ENCODE measurements around the gene AP1S1.

Gene AP1S1

DNA sequence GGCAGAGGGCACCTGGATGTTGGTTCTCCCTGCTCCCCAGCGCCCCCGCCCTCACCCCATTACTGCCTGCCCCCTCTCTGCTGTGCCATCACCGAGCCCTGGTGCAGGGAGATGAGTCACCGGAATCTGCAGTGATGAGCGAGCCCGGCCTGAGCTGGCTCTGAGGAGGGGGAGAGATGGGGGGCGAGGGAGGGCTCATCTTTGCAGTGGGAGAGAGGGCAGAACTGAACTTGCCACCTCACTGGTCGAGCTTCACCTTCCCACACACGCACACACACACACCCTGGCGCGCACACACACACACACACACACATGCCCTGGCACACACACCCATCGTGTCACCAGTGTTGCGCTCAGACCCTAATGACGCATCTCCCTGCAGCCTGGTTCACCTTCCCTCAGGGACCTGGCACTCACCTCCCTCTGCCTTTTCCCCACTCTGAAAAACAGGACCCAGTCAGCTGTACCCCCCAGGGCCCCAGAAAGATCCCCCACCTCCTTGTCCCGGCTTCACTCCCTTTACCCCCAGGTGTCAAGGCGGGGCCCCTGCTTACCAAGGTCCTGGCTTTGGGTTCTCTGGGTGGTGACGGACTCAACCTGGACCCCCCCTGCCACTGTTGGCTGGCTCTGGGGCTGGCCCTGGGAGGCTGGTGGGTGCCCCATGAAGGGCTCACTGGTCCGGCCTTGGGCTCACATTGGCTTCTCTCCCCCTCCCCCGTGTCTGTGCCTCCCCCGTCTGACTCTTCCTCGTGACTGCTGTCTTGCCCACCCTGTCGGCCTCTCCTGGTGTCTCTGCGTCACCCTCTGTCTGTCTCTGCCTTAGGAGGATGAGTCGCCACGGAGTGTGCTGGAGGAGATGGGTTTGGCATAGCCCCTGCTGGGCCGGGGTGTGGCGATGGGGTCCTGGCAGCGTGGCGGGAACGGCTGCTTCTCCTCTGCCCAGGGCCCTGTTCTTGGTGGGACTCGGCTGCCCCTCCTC lies 5.7 kb downstream of the AP1S1 start:
- no peak for DNase-seq (ENCODE audit: low read depth)

DNA sequence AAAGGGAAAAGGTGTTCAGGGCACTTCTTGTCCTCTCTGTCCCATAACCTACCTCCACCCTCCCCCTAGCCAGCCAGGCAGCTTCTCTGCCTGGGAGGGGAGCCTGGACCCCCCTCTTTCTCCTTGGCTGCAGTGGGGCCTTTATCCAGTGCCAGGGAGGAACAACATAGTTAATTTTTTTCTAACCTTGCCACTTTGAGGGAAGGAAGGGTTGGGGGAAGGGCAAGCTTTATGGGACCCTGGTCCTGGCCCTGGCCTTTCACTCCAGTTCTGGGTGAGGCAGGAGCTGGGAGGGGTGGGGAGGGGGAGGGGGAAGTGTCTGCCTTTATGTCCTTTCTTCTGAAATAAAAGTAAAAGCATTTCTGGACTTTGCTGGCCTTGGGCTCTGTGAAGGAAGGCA lies 6.6 kb downstream of the AP1S1 start:
- no peak for DNase-seq (ENCODE audit: low read depth)

DNA sequence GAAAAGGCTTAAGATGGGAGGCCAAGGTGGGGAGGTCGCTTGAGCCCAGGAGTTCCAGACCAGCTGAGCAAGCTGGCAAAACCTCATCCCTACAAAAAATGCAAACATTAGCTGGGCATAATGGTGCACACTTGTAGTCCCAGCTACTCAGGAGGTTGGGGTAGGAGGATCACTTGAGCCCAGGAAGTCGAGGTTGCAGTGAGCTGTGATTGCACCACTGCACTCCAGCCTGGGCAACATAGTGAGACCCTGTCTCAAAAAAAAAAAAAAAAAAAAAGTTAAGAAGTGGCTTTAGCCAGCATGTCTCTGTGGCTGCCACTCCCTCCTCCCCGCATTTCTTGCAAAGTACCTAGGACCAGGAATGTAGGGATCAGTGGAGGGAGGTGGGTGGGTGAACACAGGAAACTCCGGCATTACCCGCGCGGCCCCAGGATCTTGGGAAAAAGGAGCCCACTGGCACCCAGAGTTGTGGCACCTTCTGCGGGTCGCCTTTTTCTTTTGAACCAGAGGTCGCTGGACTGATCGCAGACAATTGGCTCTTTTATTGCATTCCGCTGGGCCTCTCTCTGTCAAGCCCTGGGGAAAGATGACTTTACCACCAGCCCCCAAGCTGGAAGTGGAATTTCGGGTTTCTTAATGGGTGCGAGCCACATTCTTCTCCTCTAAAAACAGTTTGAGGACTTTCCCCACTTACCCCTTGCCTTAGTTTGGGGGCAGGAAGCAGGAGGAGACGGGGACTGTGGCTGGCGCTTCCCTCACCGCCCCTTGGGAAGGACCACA lies 7.6 kb downstream of the AP1S1 start:
- DNase-seq (ENCODE audit: low read depth): no peak

DNA sequence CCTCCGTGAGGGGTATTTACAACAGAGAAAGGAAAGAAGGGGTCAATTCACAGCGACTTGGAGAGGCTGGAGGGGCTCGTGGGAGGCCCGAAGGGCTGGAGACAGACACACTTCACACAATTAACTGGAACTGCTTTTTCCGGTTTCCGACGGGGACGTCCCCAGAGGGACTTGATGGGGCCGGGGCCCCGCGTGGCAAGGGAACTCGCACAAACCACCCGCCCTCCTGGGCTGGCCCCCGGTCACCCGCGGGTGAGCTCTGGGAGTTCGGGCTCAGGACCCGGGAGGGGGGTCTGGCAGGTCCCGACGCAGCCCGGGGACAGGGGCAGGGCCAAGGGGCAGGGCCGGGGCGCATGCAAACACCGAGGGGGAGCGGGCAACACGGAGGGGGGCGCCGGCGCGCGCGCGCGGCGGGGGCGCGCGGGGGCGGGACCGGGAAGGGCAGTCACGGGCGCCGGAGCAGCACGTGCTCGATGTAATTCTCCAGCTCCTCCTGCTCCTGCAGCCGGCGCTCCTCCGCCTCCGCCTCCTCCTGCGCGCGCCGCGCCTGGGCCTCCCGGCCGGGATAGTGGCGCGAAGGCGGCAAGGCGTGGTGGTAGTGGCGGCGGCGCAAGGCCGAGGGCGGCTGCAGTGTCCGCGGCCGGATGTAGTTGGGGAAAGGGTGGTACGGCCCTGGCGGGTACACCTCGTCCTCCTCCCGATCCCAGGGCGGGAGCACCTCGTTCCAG lies 8.4 kb downstream of the AP1S1 start:
- no peak for DNase-seq (ENCODE audit: low read depth)

DNA sequence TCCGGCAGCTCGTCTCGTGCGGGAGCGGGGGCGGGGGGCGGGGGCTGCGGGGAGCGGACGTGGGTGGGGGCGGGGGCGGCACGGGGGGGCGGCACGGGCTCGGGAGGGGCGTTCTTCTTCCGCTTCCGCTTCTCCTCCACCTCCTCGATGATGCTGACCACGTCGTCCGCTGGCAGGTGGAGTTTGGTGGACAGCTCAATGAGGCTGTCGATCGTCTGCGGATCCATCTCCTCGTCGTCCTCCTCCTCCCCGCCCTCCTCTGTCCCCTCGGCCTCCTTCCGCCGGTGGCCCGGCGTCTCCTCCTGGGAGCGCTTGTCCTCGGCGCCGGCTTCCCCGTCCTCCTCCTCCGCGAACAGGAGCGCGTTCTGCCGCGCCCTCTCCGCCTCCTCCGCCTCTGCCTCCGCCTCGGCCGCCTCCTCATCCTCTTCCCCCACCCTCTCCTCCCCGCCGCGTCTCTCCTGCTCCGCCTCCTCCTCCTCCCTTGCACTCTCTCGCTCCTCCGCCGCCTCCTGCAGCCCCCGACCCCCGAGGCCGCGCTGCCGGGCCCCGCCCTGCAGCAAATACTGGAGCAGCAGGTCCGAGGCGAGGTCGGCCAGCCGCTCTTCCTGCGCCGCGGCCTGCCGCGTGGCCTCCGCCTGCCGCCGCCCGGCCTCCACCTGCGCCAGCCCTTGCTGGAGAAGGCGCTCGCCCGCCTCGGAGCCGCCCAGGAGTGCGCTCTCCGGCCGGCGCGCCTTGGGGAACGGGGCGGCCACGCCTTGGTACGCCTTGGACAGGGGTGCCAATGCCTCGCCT lies 9.2 kb downstream of the AP1S1 start:
- no peak for DNase-seq (ENCODE audit: low read depth)

DNA sequence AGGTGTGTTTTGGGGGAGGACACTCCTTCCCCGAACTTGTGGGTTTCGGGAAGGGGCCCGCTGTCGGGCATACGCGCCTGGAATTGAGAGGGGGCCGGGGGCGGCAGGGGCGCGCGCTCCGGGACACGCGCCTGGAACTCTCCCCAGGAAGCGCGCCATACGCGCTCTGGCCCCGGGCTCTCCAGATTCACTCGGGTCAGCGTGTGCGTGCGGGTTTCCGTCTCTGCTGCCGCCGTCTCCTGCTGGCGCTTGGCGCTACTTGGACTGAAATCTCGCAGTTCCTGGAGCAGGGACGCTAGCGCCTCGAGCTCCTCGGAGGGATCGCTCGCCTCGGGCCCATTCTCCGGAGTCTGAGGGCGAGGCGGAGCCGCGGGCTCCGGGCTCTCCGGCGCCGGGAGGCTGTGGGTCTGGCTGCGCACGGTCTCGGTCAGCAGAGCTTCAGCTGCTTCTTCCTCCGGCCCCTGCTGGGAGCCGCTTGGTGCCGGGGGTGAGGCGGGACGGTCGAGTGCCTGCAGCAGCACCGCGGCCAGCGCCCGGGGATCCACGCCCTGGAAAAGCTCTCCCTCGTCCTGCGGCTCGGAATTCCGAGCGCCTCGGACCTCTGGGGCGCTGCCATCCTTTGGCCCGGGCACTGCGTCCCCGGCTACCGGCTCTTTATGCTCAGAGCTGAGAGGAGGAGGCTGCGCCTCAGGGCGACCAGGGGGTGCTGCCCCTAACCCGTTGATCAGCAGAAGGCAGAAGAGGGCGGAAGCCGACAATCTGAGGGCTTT lies 10.0 kb downstream of the AP1S1 start:
- DNase-seq (ENCODE audit: low read depth): no peak

DNA sequence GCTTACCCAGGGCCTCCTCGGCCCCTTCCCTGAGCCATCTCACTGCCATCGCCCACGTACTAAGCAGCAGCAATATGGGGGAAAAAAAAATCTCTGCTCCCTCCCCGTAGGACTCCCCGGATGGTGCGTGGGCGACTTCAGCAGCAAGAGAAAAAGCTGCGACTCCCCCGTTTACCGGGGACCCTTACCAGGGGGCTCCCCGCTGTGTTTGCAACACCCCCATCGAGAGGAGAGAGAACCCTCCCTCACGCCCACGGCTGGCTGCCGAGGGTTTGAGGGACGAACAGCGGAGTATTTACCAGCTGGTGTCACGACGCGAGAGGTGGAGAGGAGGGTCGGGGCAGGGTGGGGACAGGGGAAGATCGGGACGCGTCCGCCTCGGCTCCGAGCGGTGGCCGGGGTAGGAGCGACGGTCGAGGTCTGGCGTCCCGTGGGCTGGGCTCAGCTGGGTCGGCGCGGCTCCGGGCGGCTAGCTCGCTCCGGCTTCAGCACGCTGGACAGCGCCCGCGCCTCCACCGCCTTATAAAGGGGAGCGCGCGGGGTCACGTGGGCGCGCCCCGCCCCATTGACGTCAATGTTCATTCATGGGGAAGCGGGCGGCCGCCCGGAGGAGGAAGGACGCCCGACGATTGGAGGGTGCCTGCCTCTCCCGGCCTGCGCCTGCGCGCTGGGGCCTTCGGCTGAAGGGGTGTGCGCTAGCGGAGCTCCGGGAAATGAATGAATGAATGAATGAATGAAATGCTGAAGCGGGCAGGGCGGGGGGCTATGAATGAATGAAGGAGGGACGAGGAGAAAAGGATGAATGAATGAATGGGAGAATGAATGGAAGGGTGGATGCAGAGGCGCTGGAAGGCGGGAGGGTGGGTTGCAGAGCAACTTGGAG lies 11.0 kb downstream of the AP1S1 start, which contains the start of gene VGF:
Gene VGF (minus strand): TSS at position 495 of the 883 bp plus-strand sequence. CDS start 726 bp downstream, outside the sequence.
- peak; percentile 93 for DNase-seq (ENCODE audit: low read depth)

DNA sequence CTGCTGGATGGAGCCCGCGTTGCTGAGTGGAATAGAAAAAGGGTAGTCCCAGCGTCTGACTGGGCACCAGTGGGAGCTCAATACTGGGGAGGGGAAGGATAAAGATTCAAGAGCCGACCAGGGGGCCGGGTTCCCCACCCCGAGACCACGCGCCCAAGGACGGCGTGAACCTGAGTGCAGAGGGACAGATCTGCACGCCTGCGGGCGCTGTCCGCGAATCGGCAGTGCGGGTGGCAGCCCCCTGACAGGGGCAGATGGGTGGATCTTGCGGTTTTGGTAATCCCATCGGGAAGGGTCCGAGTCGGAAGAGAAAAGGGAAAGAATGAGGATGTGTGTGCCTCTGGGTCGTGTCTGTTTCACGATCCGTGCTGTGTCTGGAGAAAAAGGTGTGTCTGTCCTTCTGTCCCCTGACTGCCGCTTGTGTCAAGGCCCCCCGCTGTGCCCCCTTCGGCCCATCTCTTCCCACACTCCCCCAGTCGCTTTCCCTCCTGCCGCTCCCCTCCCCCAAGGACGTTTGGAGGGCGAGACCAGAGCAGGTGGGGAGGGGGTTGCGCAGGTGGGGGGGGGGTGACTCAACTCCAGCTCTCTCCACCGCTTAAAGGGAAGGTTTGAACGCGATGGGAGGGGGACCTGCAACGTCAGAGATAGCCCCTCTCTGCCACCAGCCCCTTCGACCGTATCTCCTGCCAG lies 11.8 kb downstream of the AP1S1 start:
- DNase-seq (ENCODE audit: low read depth): no peak

DNA sequence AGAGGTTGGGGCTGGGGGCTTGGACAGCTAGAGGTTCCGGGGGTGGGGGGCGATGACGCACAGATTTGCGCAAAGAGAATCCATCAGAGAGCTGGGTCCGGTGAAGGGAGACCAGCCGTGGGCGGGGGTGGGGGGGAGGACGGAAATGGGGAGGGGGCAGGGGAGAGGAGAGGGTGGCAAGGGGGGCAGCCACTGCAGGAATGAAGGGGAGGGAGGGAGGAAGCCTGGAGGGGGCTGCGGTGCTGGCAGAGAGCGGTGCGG lies 12.3 kb downstream of the AP1S1 start:
- no peak for DNase-seq (ENCODE audit: low read depth)

DNA sequence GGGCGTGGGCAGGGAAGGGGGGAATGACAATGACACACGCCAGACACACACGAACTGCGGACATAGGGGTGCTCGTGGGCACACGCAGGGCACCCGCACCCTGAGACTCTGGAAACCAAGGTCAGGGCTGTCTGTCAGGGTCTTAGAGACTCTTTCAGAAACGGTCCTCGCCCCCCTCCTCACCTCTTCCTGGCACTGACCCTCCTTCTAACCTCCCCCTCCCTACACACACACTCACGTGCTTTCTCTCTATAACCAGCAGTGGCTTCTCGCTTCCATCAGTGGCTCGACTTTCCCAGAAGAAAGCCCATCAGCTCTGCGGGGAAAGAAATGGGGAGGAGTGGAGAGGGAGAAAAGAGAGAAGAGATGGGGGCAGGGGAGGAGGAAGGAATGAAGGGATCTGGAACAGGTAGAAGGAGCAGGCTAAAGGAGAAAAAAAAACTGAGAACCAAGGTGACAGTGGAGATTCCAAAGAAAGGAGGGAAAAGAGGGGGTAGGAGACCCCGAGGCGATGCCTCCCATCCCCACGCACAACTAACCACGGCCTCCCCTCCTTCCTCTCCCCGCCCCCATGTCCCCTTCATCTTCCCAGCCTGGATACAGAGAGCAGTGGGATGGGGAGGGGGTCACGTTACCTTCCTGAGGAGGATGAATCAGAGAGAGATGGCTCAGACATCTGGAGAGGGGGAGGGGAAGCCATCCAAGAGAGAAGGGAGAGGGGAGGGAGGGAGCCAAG lies 12.8 kb downstream of the AP1S1 start:
- no peak for DNase-seq (ENCODE audit: low read depth)

DNA sequence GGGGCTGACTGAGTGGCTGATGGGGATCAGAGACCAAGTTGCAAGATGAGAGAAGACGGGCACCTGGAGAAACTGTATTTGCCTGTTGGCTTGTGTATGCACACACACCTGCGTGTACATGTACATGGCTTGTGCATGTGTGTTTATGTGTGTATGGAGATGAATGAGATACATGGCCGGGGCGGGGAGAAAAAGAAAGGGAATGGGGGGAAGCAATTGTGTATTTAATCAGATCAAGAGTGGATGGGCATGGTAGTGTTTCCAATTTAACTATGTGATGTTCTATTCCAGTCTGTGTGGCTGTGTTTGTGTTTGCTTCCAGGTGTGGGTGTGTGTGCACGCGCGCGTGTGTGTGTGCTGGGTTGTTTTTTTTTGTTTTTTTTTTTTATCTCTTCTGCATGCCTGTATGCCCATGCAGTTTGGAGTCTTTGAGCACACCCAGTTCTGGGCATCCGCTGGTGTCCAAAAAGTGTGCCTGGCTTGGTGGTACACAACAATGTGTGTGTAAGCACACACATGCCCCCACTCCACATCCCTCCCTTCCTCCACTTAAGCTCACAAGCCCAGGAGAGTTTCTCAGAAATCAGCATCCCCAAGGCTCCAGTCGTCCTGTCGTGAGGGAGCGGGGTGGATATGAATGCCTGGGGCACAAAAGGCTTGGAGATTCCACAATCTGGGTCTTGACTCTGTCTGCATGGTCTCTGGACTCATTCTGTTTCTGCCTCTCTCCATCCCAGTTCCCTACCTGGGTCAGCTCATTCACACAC lies 13.6 kb downstream of the AP1S1 start:
- no peak for DNase-seq (ENCODE audit: low read depth)

DNA sequence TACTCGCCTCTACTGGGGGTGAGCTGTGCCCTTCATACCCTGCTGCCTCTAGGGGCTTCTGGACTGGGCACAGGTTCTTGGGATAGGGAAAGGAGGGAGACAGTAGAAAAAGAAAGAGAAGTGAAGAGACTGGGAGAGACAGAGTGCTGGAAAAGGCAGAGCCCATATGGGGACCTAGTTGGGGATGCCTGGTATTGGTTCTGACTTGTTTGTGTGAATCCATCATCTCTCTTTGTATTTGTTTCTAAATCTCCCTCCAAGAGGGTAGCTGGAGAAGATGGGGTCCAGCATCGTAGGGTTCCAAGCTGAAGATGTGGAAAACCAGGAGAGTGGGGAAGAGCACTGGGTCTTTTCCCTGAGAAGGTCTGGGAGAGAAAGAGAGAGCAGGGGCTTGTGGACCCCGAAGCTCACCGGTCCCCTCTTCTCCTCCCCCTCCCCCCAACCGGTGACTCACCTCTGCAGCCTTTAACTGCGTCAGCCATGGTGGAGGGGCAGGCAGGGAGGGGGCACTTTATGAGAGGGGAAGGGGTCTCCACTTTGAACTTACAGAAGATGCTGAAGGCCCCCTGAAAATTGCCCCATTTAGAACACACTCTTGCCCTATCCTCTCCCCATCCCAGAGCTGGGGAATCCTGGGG lies 14.3 kb downstream of the AP1S1 start:
- DNase-seq (ENCODE audit: low read depth): no peak

DNA sequence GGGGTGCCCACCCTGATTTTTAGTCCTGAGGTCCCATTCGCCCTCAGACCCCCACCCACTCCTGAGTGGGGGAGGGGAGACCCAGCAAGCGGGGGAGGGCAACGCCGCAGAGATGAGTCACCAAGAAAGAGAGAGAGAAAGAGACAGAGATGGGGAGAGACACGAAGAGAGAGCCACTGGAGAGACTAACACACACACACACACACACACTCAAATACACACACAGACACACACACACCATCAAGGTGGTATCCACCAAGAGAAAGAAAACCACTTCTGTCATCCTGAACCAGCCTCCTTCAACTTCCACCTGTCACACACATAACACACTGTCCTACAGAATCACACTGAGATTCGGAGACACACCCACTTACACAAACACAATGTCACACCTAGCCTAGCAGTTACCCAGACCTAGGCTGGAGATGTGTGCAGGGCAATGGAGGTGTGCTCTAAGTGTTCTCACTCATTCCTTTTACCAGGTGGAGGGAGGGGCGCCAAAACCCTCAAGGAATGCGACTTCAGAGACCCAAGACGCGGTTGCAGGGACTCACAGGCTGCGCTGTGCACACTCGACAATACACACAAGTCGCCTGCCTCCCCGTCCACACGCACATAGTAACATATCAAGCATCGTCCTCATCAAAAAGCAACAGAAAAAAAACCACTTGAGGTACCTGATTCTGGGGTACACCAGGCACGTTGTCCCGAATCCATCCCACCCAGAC lies 15.0 kb downstream of the AP1S1 start:
- no peak for DNase-seq (ENCODE audit: low read depth)

DNA sequence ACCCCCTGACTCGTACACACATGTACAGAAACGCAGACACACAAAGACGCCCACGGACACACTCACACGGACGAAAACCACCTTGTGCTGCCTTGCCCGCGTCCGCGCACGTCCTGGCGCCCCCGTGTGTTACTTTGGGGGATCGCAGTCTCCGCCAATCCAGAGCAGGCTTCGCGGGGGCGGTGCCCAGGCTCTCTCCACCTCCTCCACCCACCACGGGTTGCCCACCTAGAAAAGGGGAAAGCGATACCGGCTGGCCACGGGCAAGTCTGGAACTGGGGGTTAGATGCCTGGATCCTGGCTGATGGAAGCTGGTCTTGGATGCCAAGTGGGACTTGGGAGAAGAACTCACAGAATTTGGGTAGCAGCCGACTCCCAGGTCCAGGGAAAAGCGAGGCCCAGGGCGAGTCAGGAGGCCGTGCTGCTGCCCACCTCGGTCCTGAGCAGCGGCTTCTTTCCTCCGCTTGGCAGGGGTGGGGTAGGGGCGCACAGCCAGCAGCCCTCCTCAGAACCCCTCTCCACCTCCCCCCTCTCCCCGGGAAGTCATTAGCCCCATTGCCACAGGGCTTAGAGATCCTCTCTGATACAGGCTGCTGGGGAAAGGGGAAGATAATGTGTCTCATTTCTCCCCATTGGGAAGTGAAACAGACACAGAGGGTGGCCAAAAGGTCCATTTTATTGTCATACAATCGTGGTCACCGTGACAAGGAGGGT lies 15.7 kb downstream of the AP1S1 start:
- peak; percentile 79 for DNase-seq (ENCODE audit: low read depth)

DNA sequence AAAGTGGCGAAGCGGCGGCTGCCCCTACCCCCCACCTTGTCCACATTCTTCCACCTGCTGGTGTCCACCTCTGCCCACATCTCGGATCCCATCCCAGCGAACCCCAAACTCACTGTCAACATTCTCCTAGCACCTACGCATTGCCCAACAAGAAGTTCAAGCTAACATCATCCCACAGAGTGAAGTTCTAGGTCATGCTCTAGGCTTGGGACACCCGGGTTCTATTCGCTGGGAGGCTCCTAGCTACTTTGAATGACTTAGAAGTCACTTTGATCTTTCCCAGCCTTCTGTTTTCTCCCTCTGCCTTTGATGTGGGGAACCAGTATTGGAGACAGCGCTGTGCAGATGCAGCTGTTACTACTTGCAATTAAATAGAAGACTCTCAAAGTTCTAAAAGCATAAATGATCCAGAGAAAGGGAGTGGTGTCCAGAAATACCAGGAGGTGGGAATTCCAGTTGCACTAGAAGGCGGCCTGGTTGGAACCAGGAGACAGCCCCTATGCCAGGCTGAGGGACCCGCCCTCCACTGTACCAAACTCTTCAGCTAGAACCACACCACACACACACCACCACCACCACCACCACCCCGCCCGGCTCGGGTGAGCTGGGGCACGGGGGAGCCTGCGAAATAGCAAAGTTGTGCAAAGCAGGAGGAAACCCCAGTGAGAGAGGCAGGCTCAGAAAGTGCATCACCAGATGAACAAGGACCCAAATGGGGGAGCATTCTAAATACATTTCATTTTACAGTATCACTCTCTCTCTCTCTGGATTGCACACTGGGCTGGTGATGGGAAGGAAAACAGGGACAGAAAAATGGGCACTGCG lies 16.6 kb downstream of the AP1S1 start:
- no peak for DNase-seq (ENCODE audit: low read depth)
